ENCODE results near the gene DNAH9. TPM values are rescaled to one million over a fixed set of nuclear protein-coding genes. Genes with fewer than 3 reads are reported as not detected.

The DNAH9 gene
- total and polyA plus RNA-seq, 9 donors: 0.18 to 0.94 (median 0.52) TPM

GRCh38 chr17:11885051-11885450, 286.8 kb downstream of the DNAH9 start:
- H3K9me3 ChIP-seq (replicated peaks; ENCODE audit: control insufficient read depth, low read depth, low read length): no peaks in the 10 kb centered on the region
- H3K36me3 ChIP-seq (ENCODE audit: control insufficient read depth, insufficient read depth, low read length): no peaks in the 10 kb centered on the region
- no peak for DNase-seq
- no peak overlapping the region for H3K27ac ChIP-seq (ENCODE audit: low read length)
- no CpG with 5 or more reads among the region's 2 CpGs for WGBS (ENCODE audit: insufficient coverage)
- H3K4me1 ChIP-seq (ENCODE audit: control insufficient read depth, insufficient read depth, low read length): no peaks in the 10 kb centered on the region
- no peak overlapping the region for H3K4me3 ChIP-seq (ENCODE audit: low read length)
- no peaks in the 10 kb centered on the region for H3K27me3 ChIP-seq (ENCODE audit: control insufficient read depth, insufficient read depth, low read length)

GRCh38 chr17:11889266-11889665, 291.0 kb downstream of the DNAH9 start:
- H3K9me3 ChIP-seq (replicated peaks; ENCODE audit: control insufficient read depth, low read depth, low read length): no peaks in the 10 kb centered on the region
- no peak overlapping the region for H3K27ac ChIP-seq (ENCODE audit: low read length)
- no peak overlapping the region for H3K4me3 ChIP-seq (ENCODE audit: low read length)
- no peaks in the 10 kb centered on the region for H3K36me3 ChIP-seq (ENCODE audit: control insufficient read depth, insufficient read depth, low read length)
- no peaks in the 10 kb centered on the region for H3K4me1 ChIP-seq (ENCODE audit: control insufficient read depth, insufficient read depth, low read length)
- 100% methylated on average over 2 of the region's 5 CpGs for WGBS (ENCODE audit: insufficient coverage)
- no peak for DNase-seq
- no peaks in the 10 kb centered on the region for H3K27me3 ChIP-seq (ENCODE audit: control insufficient read depth, insufficient read depth, low read length)

GRCh38 chr17:11893862-11894261, 295.6 kb downstream of the DNAH9 start:
- no peaks in the 10 kb centered on the region for H3K4me1 ChIP-seq (ENCODE audit: control insufficient read depth, insufficient read depth, low read length)
- H3K27me3 ChIP-seq (ENCODE audit: control insufficient read depth, insufficient read depth, low read length): no peaks in the 10 kb centered on the region
- no peak for DNase-seq
- no peak overlapping the region for H3K27ac ChIP-seq (ENCODE audit: low read length)
- no peak overlapping the region for H3K4me3 ChIP-seq (ENCODE audit: low read length)
- H3K9me3 ChIP-seq (replicated peaks; ENCODE audit: control insufficient read depth, low read depth, low read length): no peaks in the 10 kb centered on the region
- WGBS (ENCODE audit: insufficient coverage): no CpG with 5 or more reads among the region's 4 CpGs
- no peaks in the 10 kb centered on the region for H3K36me3 ChIP-seq (ENCODE audit: control insufficient read depth, insufficient read depth, low read length)

GRCh38 chr17:11896199-11896598, 297.9 kb downstream of the DNAH9 start:
- Histone ChIP-seq H3K4me3 (ENCODE audit: low read length) (no peak overlapping the region), H3K9me3 (replicated peaks; ENCODE audit: control insufficient read depth, low read depth, low read length) (no peaks in the 10 kb centered on the region), H3K4me1 (ENCODE audit: control insufficient read depth, insufficient read depth, low read length) (peaks cover 15% of the 10 kb centered on the region), H3K36me3 (ENCODE audit: control insufficient read depth, insufficient read depth, low read length) (no peaks in the 10 kb centered on the region), H3K27me3 (ENCODE audit: control insufficient read depth, insufficient read depth, low read length) (no peaks in the 10 kb centered on the region), H3K27ac (ENCODE audit: low read length) (no peak overlapping the region)
- WGBS (ENCODE audit: insufficient coverage): no CpG with 5 or more reads among the region's 1 CpG
- no peak for DNase-seq

- 40% methylated on average over 1 of the region's 7 CpGs for WGBS (ENCODE audit: insufficient coverage)
- H3K36me3 ChIP-seq (ENCODE audit: control insufficient read depth, insufficient read depth, low read length): no peaks in the 10 kb centered on the region
- no peaks in the 10 kb centered on the region for H3K27me3 ChIP-seq (ENCODE audit: control insufficient read depth, insufficient read depth, low read length)
- H3K4me1 ChIP-seq (ENCODE audit: control insufficient read depth, insufficient read depth, low read length): peaks cover 15% of the 10 kb centered on the region
- peak; percentile 16 for DNase-seq
- H3K4me3 ChIP-seq (ENCODE audit: low read length): no peak overlapping the region
- H3K27ac ChIP-seq (ENCODE audit: low read length): no peak overlapping the region
- no peaks in the 10 kb centered on the region for H3K9me3 ChIP-seq (replicated peaks; ENCODE audit: control insufficient read depth, low read depth, low read length)
These were observed 300.4 kb downstream of the DNAH9 start for GRCh38 chr17:11898526-11899235.

- Histone ChIP-seq H3K27me3 (ENCODE audit: control insufficient read depth, insufficient read depth, low read length) (no peaks in the 10 kb centered on the region), H3K27ac (ENCODE audit: low read length) (peak overlapping the region; percentile 2), H3K4me1 (ENCODE audit: control insufficient read depth, insufficient read depth, low read length) (peaks cover 15% of the 10 kb centered on the region), H3K9me3 (replicated peaks; ENCODE audit: control insufficient read depth, low read depth, low read length) (no peaks in the 10 kb centered on the region), H3K36me3 (ENCODE audit: control insufficient read depth, insufficient read depth, low read length) (no peaks in the 10 kb centered on the region), H3K4me3 (ENCODE audit: low read length) (no peak overlapping the region)
- peak; percentile 78 for DNase-seq
- WGBS (ENCODE audit: insufficient coverage): 28% methylated on average over 4 of the region's 4 CpGs
These were observed 301.3 kb downstream of the DNAH9 start for GRCh38 chr17:11899537-11899942.

- 0% methylated on average over 1 of the region's 6 CpGs for WGBS (ENCODE audit: insufficient coverage)
- peak; percentile 93 for DNase-seq
- no peaks in the 10 kb centered on the region for H3K36me3 ChIP-seq (ENCODE audit: control insufficient read depth, insufficient read depth, low read length)
These were observed 301.8 kb downstream of the DNAH9 start for GRCh38 chr17:11900041-11900476.

GRCh38 chr17:11900655-11901054, 302.4 kb downstream of the DNAH9 start:
- peaks cover 15% of the 10 kb centered on the region for H3K4me1 ChIP-seq (ENCODE audit: control insufficient read depth, insufficient read depth, low read length)
- 67% methylated on average over 1 of the region's 3 CpGs for WGBS (ENCODE audit: insufficient coverage)
- no peak for DNase-seq

More at GRCh38 chr17:11900041-11900476, 301.8 kb downstream of the DNAH9 start:
- no peaks in the 10 kb centered on the region for H3K27me3 ChIP-seq (ENCODE audit: control insufficient read depth, insufficient read depth, low read length)
- no peak overlapping the region for H3K4me3 ChIP-seq (ENCODE audit: low read length)
- H3K4me1 ChIP-seq (ENCODE audit: control insufficient read depth, insufficient read depth, low read length): peaks cover 15% of the 10 kb centered on the region
- H3K27ac ChIP-seq (ENCODE audit: low read length): peak overlapping the region; percentile 2
- no peaks in the 10 kb centered on the region for H3K9me3 ChIP-seq (replicated peaks; ENCODE audit: control insufficient read depth, low read depth, low read length)

GRCh38 chr17:11901931-11902330, 303.7 kb downstream of the DNAH9 start:
- no peak overlapping the region for H3K27ac ChIP-seq (ENCODE audit: low read length)
- H3K4me1 ChIP-seq (ENCODE audit: control insufficient read depth, insufficient read depth, low read length): peaks cover 15% of the 10 kb centered on the region
- H3K9me3 ChIP-seq (replicated peaks; ENCODE audit: control insufficient read depth, low read depth, low read length): no peaks in the 10 kb centered on the region
- 67% methylated on average over 1 of the region's 2 CpGs for WGBS (ENCODE audit: insufficient coverage)
- DNase-seq: no peak
- no peaks in the 10 kb centered on the region for H3K36me3 ChIP-seq (ENCODE audit: control insufficient read depth, insufficient read depth, low read length)
- H3K4me3 ChIP-seq (ENCODE audit: low read length): no peak overlapping the region
- H3K27me3 ChIP-seq (ENCODE audit: control insufficient read depth, insufficient read depth, low read length): no peaks in the 10 kb centered on the region

More at GRCh38 chr17:11900655-11901054, 302.4 kb downstream of the DNAH9 start:
- no peaks in the 10 kb centered on the region for H3K9me3 ChIP-seq (replicated peaks; ENCODE audit: control insufficient read depth, low read depth, low read length)
- H3K27ac ChIP-seq (ENCODE audit: low read length): peak overlapping the region; percentile 2
- H3K27me3 ChIP-seq (ENCODE audit: control insufficient read depth, insufficient read depth, low read length): no peaks in the 10 kb centered on the region
- H3K4me3 ChIP-seq (ENCODE audit: low read length): no peak overlapping the region
- H3K36me3 ChIP-seq (ENCODE audit: control insufficient read depth, insufficient read depth, low read length): no peaks in the 10 kb centered on the region

- 40% methylated on average over 4 of the region's 7 CpGs for WGBS (ENCODE audit: insufficient coverage)
- no peak overlapping the region for H3K4me3 ChIP-seq (ENCODE audit: low read length)
These were observed 310.5 kb downstream of the DNAH9 start for GRCh38 chr17:11908711-11909146.

More at GRCh38 chr17:11908711-11909146, 310.5 kb downstream of the DNAH9 start:
- Histone ChIP-seq H3K4me1 (ENCODE audit: control insufficient read depth, insufficient read depth, low read length) (no peaks in the 10 kb centered on the region), H3K36me3 (ENCODE audit: control insufficient read depth, insufficient read depth, low read length) (no peaks in the 10 kb centered on the region), H3K27ac (ENCODE audit: low read length) (no peak overlapping the region), H3K27me3 (ENCODE audit: control insufficient read depth, insufficient read depth, low read length) (no peaks in the 10 kb centered on the region), H3K9me3 (replicated peaks; ENCODE audit: control insufficient read depth, low read depth, low read length) (peaks cover 4% of the 10 kb centered on the region)
- DNase-seq: no peak
